Measurements from ENCODE around the gene SDK1. TPM values are rescaled to one million over a fixed set of nuclear protein-coding genes. Genes with fewer than 3 reads are reported as not detected.

Gene SDK1
- total and polyA plus RNA-seq, 10 of the 15 experiments (the other 5 are each of a cell fraction or from before 2014, with no cell fraction given), result 0.14 to 0.33 TPM; not detected in 8

GRCh38 chr7:4157651-4158050 is 856.6 kb downstream of the SDK1 start (continued):
- TF ChIP-seq E2F8 (IDR thresholded peaks at IDR 0.05; ENCODE audit: low read depth, partially characterized antibody) (no peak), ZNF622 (IDR thresholded peaks at IDR 0.05) (no peak), RELB (IDR thresholded peaks at IDR 0.05; ENCODE audit: low read depth) (no peak), ASH2L (IDR thresholded peaks at IDR 0.05; ENCODE audit: borderline replicate concordance, low read depth) (no peak), ZNF592 (IDR thresholded peaks at IDR 0.05) (no peak), SUZ12 (IDR thresholded peaks at IDR 0.05; ENCODE audit: unreplicated experiment) (no peak)
- TF ChIP-seq, protein P1, sequence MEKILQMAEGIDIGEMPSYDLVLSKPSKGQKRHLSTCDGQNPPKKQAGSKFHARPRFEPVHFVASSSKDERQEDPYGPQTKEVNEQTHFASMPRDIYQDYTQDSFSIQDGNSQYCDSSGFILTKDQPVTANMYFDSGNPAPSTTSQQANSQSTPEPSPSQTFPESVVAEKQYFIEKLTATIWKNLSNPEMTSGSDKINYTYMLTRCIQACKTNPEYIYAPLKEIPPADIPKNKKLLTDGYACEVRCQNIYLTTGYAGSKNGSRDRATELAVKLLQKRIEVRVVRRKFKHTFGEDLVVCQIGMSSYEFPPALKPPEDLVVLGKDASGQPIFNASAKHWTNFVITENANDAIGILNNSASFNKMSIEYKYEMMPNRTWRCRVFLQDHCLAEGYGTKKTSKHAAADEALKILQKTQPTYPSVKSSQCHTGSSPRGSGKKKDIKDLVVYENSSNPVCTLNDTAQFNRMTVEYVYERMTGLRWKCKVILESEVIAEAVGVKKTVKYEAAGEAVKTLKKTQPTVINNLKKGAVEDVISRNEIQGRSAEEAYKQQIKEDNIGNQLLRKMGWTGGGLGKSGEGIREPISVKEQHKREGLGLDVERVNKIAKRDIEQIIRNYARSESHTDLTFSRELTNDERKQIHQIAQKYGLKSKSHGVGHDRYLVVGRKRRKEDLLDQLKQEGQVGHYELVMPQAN (conservative IDR thresholded peaks at IDR 0.05), result no peak

Measured in GM12878 (cell line).